ENCODE measurements around the gene C10orf105. TPM values are rescaled to one million over a fixed set of nuclear protein-coding genes. Genes with fewer than 3 reads are reported as not detected.

The C10orf105 gene
- total RNA-seq, 1 donor from 2014 or later, result not detected

DNA sequence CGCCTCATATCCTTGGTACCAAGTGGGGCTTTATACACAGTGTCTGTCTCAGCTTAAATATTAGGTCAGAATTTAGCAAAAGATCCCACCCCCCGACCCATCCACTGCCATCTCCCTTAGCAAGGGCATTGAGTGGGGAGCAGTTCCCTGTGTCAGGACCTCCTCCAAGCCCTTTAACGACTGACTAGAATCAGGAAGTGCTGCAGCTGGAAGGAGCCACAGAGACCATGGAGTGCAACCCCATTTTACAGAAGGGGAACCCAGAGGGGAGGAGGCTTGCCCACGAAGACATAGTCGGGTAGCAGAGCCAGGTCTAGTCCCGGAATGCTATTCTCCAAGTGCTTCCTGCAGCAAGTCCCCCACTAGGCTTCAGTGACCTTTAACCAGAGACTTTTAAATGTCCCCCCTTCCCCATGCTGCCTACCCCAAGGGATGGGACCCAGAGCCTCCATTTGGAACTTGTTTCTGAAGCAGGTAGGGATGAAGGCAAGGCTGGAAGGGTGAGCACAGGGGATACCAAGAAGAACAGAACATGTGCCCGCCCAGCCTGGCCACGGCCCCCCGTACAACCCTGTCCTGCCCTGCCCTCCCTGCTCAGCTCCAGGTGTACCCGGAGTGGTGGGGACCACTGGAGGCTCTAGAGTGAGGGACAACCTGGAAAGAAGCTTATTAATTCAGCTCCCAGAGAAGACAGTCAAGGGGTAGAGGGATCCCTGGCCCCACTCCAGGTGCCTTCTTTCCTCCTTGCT is 41.3 kb downstream of the C10orf105 start:
- DNase-seq (ENCODE audit: low read depth in 2 of 2), result no peak

- DNase-seq (ENCODE audit: low read depth in 2 of 2), result no peak
These were observed 42.3 kb downstream of the C10orf105 start for GRCh38 chr10:71677261-71677660.

DNA sequence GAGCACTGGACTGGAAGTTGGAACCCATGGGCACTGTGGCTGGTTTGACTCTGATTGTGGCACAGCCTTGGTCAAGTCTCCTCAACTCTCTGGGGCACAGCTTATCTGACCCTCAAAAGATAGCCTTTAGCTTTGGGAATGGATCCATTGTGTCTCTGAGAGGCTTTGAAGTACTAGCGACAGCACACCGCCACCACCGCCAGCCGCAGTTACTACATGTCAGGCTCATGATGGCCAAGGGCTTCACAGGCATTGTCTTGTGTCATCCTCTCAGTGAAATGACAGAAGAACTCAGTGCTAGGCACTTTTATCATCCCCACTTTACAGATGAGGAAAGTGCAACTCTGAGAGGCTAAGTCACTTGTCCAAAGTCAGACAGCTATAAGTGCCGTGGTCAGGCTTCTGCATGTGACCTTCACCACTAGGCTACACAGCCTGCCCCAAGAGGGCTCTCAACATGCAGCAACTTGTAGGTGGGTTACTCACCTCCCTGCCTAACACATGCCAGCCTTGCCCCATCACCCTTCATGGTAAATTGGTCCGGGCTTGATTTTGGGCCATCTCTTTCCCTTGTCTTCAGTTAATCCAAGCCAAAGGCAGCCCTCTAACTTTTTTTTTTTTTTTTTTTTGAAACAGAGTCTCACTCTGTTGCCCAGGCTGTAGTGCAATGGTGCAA is 44.1 kb downstream of the C10orf105 start:
- DNase-seq (ENCODE audit: low read depth in 2 of 2), result no peak

GRCh38 chr10:71671994-71672946 is 47.3 kb downstream of the C10orf105 start:
- no peak for DNase-seq (ENCODE audit: low read depth in 2 of 2)

GRCh38 chr10:71667387-71667752 is 52.2 kb downstream of the C10orf105 start:
- DNase-seq (ENCODE audit: low read depth in 2 of 2), result no peak

DNA sequence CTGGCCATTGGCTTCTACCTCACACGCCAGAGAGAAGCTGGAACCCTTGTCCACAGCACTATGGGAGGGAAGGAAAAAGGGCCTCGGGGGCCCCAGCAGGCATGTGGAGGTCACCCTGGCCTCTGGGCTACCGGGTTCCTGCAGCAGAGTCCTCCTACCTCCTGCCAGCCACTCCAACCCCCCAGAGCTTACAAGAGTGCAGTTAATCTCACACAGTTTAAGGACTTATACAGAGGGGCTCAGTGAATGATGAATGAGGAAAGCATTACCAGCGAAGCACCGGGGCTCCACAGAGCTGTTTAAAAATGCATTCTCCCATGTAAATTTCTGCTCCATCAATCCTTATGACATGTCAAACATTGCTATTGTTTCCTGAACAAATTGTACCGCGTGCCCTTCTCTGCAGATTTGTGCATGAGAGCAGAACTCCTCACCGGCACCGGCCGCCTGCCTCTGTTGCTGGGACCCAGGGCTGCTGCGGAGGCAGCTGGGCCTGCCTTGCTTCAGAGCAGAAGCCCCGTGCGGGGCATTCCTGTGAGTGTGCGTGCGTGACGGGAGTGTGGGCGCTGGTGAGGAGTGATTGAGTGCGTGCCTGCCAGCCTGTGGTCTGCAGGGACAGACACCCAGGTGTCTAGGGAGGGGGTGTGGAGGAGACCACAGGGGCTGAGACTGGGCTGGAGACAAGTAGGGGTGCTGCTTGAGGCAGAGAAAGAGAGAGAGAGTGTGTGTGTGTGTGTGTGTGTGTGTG is 52.8 kb downstream of the C10orf105 start:
- DNase-seq (ENCODE audit: low read depth in 2 of 2), result no peak

DNA sequence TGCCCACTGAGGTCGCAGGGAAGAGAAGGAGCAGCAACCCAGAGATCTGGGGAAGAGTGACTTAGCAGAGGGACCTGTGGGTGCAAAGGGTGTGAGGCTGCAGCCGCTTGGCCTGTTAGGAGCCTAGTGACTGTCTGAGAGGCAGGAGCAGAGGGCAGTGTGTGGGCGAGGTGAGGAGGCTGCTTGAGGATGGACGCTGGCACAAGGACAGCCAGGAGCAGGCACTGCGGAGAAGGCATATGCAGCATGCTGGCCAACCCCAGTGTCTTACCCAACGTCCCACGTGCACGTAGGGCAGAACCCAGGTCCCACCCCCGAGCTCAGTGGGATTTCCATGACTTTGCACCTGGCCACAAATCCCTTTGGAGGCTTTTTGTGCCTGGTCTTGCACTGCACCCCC is 54.1 kb downstream of the C10orf105 start:
- no peak for DNase-seq (ENCODE audit: low read depth in 2 of 2)

DNA sequence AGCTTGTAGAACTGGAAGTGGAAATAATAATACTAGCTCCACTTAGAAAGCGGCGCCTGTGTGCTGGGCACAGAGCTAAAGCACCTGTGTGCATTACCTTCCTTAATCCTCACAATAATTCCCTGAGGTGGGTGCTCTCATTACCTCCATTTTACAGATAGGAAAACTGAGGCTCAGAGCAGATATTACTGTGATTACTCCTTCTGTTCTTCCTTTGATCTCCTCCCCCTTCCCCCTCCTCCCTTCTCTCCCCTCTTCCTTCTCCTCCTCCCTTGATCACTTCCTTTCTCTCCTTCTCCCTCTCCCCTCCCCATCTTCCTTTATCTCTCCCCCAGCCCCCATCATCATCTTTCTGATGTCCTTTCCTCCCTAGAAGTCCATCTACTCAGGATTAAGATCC is 55.0 kb downstream of the C10orf105 start:
- no peak for DNase-seq (ENCODE audit: low read depth in 2 of 2)

GRCh38 chr10:71663311-71663710 is 56.3 kb downstream of the C10orf105 start:
- peak in 1 of 2 donors; percentile 21 for DNase-seq (ENCODE audit: low read depth in 2 of 2)

GRCh38 chr10:71661779-71662336 is 57.7 kb downstream of the C10orf105 start:
- no peak for DNase-seq (ENCODE audit: low read depth in 2 of 2)

Other genes starting within 250 kb of the C10orf105 start
- 7.5 and 10.7 TPM in 2 replicates for gene VSIR, start 53.7 kb upstream of the C10orf105 start, total RNA-seq
- gene PSAP, start 131.5 kb upstream of the C10orf105 start, total RNA-seq, result 493 and 688 TPM in 2 replicates
- gene CHST3, start 244.6 kb upstream of the C10orf105 start, total RNA-seq, result 5.4 and 6.9 TPM in 2 replicates

All from lung microvascular endothelial cell (primary cell).